AG04449 (cell line): Measurements from ENCODE around the gene TOM1.

ENCODE experiments used
- CTCF ChIA-PET: fragments of 350-600 bp; formaldehyde crosslinking; extraction: SDS; loops from one replicate; lab custom pipeline; 2021; ENCODE audit warnings: antibody characterized with exemption; lab: Yijun Ruan, JAX
- POLR2A ChIA-PET: fragments of 400-600, 350-600 bp; formaldehyde crosslinking; extraction: SDS; loops from one replicate; lab custom pipeline; 2020; ENCODE audit warnings: antibody characterized with exemption, inconsistent platforms; lab: Yijun Ruan, JAX
- DNase-seq: peaks from one replicate; pipeline ENCODE4 v3.0.0-alpha.2; 2010; ENCODE audit warnings: low read depth, low spot score
- H3K4me3 ChIP-seq: 2 replicates; pipeline ENCODE4 v1.5.1; 2011; ENCODE audit warnings: low read depth, mild to moderate bottlenecking, control low read depth, low read length
- CTCF ChIP-seq: IDR thresholded peaks from one replicate; pipeline ENCODE4 v1.5.1; 2011; ENCODE audit warnings: mild to moderate bottlenecking, moderate library complexity, low read length, control low read depth, inconsistent platforms; ENCODE audit not compliant: insufficient read depth; ENCODE audit errors: missing control alignments

The TOM1 gene

GRCh38 chr22:35344956-35345690, 45.4 kb downstream of the TOM1 start:
- DNase-seq, result no peak
- CTCF ChIA-PET, result no interaction called here
- no peak overlapping the region for H3K4me3 ChIP-seq
- no peak for TF ChIP-seq CTCF
- POLR2A ChIA-PET, result no interaction called here

GRCh38 chr22:35345808-35346505, 46.3 kb downstream of the TOM1 start:
- TF ChIP-seq CTCF, result no peak
- no peak overlapping the region for H3K4me3 ChIP-seq
- POLR2A ChIA-PET, result no interaction called here
- DNase-seq, result no peak
- CTCF ChIA-PET, result interaction anchor here (0.8 to 5.8 kb wide), 2 partner anchors 21 to 237 kb away, joined by 3 to 53 read pairs; no protein-coding TSS in a partner anchor

GRCh38 chr22:35346596-35347220, 47.0 kb downstream of the TOM1 start:
- ChIA-PET POLR2A (no interaction called here), CTCF (interaction anchor here (0.8 to 5.8 kb wide), 3 partner anchors 9 to 236 kb away, joined by 3 to 53 read pairs (median 4); no protein-coding TSS in a partner anchor)
- H3K4me3 ChIP-seq, result no peak overlapping the region
- DNase-seq, result no peak
- TF ChIP-seq CTCF, result no peak

- CTCF ChIA-PET, result interaction anchor here (1.6 to 5.8 kb wide), 2 partner anchors 10 to 236 kb away, joined by 4 to 53 read pairs; no protein-coding TSS in a partner anchor
- no peak for TF ChIP-seq CTCF
- POLR2A ChIA-PET, result no interaction called here
- H3K4me3 ChIP-seq, result no peak overlapping the region
- DNase-seq, result no peak
Observed at GRCh38 chr22:35347462-35347861, 47.8 kb downstream of the TOM1 start.

GRCh38 chr22:35348026-35348590, 48.4 kb downstream of the TOM1 start:
- H3K4me3 ChIP-seq, result no peak overlapping the region
- ChIA-PET CTCF (interaction anchor here (0.6 to 5.8 kb wide), 5 partner anchors 10 to 235 kb away, joined by 3 to 53 read pairs (median 3); no protein-coding TSS in a partner anchor), POLR2A (no interaction called here)
- no peak for DNase-seq
- TF ChIP-seq CTCF, result no peak
